ENCODE results near the gene MLIP. TPM values are rescaled to one million over a fixed set of nuclear protein-coding genes. Genes with fewer than 3 reads are reported as not detected.
A peak's percentile ranks its signal among the peaks of the same experiment; 100 is the strongest.

MLIP gene
- polyA plus RNA-seq, 3 donors = 0.48 to 1.2 (median 0.52) TPM

GRCh38 chr6:54252496-54252895, 141.3 kb downstream of the MLIP start:
- no peak for DNase-seq (ENCODE audit: extremely low read depth in 1 of 11, low read depth in 9 of 11, low spot score in 4 of 11)

DNA sequence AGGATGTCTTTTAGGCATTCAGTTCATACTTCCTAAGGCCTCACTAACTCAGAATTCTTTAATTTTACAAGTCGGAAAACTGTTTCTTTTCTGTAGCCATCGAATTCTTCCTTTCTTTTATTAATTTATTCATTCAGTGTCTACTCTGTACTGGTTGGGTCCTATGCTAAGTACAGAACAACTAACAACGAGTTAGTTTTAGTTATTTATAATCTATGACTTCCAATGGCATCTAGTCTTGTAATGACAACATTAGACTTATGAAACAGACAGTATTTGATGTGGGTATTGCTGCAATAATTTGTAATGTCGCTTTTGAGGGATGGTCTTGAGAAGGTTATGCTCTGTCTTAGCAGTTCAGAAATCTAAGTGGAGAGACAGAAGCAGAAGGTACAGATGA, 141.7 kb downstream of the MLIP start:
- no peak for DNase-seq (ENCODE audit: extremely low read depth in 1 of 11, low read depth in 9 of 11, low spot score in 4 of 11)

DNA sequence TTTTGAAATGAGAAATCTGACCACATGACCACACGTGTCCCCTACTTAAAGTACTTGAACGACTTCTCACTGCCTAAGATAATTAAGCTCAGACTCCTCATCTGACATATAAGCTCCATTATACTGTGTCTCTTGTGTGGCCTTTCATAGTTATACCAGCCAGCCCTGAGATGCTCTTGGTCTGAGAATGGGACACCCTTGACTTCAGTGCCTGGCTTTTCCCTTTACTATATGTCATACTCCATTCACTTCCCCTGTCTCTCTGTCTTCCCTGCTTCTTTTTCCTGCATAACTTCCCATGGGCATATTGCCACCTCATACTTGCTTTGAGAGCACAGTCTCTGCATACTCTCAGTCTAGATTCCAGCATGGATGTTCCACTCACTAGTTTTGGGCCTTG, 143.6 kb downstream of the MLIP start:
- no peak for DNase-seq (ENCODE audit: extremely low read depth in 1 of 11, low read depth in 9 of 11, low spot score in 4 of 11)

DNA sequence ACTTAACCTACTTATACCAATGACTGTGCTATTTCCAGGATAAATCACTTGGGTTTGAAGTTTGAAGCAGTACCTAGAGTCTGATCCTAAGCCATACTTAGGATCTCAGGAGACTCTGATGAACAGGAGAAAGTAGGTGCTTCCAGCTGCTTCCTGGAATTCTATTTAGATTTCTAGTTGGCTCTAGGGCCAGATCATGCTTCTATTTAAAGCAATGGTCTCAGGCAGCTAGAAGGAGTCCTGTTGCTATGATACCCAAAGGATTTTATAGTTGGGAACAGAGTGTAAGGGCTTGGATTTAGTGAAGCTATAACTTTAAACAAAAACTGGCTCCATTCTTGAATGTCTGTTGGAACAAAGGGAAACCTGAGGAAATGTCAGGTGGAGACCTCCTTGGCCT, 144.6 kb downstream of the MLIP start:
- DNase-seq (ENCODE audit: extremely low read depth in 1 of 11, low read depth in 9 of 11, low spot score in 4 of 11) = no peak

GRCh38 chr6:54260025-54260424, 148.8 kb downstream of the MLIP start:
- no peak for DNase-seq (ENCODE audit: extremely low read depth in 1 of 11, low read depth in 9 of 11, low spot score in 4 of 11)

DNA sequence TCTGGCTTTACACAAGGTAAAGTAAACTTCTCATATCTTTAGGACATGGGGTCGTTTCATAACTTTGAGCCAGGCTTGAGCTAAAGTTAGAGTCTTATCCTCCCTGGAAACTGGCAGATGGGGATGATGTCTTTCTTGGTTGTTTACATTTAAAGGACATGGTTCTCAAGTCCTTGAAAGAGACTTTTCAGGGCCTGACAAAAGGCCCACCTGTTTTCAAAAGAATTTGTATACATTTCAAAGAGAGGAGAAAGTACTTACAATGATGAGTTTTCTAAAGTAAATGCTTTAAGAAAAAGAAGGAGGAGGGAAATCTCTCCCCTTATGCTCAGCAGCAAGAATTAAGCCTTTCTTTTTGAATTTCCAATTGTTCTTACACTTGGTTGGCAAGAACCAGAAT, 151.3 kb downstream of the MLIP start:
- DNase-seq (ENCODE audit: extremely low read depth in 1 of 11, low read depth in 9 of 11, low spot score in 4 of 11) = no peak

DNA sequence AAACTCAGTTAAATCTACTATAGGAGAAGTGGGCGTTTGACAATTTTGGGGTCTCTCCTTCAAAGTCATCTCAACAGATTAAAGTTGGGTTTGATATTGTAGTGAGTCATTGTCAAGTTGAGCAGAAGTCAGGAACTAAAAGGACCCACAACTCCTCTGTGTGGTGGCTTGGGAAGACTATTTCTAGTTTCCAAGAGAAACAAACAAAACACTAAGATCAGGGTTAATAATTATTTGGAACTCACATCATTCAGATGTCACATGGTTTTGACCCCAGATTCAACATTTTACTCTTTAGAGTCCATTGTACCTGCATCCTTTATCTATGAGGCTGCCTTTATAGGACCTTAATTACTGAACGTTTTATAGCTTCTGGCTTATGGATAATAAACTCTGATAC, 151.7 kb downstream of the MLIP start:
- DNase-seq (ENCODE audit: extremely low read depth in 1 of 11, low read depth in 9 of 11, low spot score in 4 of 11) = peak in 1 of 11 donors; percentile 20

DNA sequence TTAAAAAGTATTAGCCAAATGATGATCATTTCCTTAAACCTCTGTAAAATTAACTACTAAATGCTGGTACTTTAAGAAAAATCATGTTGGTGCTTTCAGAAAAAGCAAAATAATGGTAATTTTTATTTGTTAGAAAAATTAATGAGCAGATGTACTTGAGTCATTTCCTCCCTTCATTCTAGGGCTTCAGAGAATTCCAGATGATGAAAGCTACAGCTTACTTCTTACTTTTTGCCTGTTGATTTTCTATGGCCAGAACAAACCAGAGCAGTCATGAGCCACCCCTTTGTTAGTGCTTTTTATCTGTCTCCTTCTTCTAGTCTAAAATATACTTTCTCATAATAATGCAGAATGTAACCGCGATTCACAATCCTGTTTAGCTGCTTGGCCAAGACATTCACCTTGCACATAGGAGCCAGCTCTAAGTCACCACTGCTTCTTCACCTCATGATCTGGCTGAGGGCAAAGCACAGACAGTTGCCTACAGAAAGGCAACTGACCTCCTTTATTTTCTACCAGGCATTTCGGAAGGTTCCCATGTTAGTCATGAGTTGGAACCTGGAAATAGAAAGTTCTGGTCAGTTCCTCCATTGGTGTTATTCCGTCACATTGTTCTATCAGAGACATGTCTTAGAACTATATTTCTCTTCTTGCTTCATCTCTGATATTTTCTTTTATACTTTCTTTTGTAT, 153.5 kb downstream of the MLIP start:
- no peak for DNase-seq (ENCODE audit: extremely low read depth in 1 of 11, low read depth in 9 of 11, low spot score in 4 of 11)

- DNase-seq (ENCODE audit: extremely low read depth in 1 of 11, low read depth in 9 of 11, low spot score in 4 of 11) = no peak
These were observed 155.2 kb downstream of the MLIP start for GRCh38 chr6:54266400-54266923.

GRCh38 chr6:54267798-54268197, 156.6 kb downstream of the MLIP start:
- peak in 3 of 11 donors; percentile 18 to 32 (median 22) for DNase-seq (ENCODE audit: extremely low read depth in 1 of 11, low read depth in 9 of 11, low spot score in 4 of 11)

DNA sequence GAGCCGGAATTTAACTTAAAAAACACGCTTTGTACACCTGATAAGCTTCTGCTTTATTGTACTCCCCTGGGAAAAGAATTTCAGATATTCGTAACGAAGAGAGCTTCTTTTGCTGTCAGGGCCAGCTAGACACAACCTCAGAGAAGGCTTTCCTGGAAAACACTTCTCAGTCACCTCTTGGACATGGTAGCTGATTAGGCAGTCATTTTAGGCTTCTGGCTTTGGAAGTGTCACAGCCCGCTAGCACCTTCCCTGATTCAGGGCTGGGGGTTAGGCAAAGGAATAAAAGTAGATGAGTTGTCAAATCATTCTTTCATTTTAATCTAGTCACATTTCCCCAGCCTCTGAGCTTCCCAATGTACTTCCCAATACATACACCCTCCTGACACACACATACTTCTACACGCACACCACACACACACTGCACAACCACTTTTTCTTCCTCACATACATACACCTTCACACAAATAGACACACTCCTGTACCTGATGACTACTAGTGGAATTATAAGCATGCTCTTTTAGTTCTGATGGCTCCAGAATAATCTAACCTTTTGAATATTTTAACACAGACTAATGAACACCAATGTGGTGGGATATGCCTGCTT, 162.1 kb downstream of the MLIP start:
- no peak for DNase-seq (ENCODE audit: extremely low read depth in 1 of 11, low read depth in 9 of 11, low spot score in 4 of 11)

- no peak for DNase-seq (ENCODE audit: extremely low read depth in 1 of 11, low read depth in 9 of 11, low spot score in 4 of 11)
These were observed 163.1 kb downstream of the MLIP start for GRCh38 chr6:54274383-54274782.

- no peak for DNase-seq (ENCODE audit: extremely low read depth in 1 of 11, low read depth in 9 of 11, low spot score in 4 of 11)
These were observed 170.9 kb downstream of the MLIP start for GRCh38 chr6:54282186-54282585.

DNA sequence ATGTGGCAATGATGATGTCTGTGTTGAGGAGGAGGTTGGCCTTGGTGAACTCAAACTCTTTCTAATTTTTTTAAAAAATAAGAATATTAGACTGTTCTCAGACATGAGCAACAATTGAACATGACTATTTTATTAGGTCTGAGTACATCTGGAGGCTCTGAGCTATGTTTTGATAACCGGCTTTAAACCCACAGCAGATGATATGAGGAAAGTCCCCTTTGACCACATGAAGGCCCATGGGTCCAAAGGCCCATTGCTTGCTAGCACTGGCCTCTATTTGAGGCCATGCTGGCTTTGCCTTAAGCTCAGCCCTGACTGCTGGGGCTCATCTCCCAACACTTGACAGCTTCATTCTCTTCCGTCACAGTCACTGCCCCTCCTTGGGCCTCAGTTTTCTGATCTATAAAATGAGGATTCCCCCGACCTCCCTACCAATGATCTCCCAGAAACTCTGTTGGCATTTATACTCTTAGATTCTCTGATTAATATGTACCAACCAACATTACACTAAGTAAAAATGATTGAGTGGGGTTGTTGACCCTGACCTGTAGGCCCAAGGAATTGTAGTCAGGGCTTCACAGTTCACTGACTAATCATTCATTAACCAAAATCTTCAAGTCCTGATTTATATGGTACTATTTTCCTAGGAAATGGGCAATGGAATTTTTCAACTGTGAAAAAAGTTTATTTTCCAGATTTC, 173.1 kb downstream of the MLIP start:
- DNase-seq (ENCODE audit: extremely low read depth in 1 of 11, low read depth in 9 of 11, low spot score in 4 of 11) = no peak

DNA sequence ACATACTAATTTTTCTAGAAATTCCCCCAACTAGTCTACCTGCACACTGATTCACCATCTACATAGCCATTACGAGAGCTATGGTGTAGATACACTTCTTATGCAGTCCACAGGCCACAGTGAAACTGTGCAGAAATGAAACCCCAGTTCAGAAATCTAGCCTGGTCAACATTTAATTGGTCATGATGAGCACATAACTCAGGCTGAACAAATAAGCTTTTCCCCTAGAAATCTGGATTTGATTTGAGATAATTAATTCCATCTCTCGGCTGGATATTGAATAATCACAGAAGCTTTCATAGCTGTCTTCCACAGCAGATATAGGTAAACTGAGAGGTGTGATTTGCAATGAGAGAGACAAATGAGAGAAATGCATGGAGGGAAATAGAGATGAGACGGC, 174.4 kb downstream of the MLIP start:
- DNase-seq (ENCODE audit: extremely low read depth in 1 of 11, low read depth in 9 of 11, low spot score in 4 of 11) = no peak

- no peak for DNase-seq (ENCODE audit: extremely low read depth in 1 of 11, low read depth in 9 of 11, low spot score in 4 of 11)
These were observed 174.9 kb downstream of the MLIP start for GRCh38 chr6:54286141-54286540.

- no peak for DNase-seq (ENCODE audit: extremely low read depth in 1 of 11, low read depth in 9 of 11, low spot score in 4 of 11)
These were observed 177.2 kb downstream of the MLIP start for GRCh38 chr6:54288474-54288873.

DNA sequence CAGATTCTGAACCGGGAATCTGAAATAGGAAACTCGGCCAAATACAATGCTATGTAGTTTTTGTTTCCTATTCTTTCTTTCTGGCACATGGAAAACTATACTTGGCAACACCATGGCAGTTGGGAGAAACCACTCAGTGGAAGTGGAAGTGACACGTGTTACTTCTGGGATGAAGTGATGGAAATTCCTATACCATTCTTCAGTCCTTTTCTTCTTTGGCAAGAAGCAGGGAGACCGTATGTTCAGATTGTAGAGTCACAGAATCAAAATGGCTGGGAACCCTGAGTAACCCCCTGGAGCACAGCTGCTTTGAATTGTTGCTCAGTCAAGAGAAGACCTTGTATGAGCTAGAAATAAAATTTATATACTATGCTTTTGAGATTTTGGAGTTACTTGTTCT, 178.2 kb downstream of the MLIP start:
- DNase-seq (ENCODE audit: extremely low read depth in 1 of 11, low read depth in 9 of 11, low spot score in 4 of 11) = no peak

- DNase-seq (ENCODE audit: extremely low read depth in 1 of 11, low read depth in 9 of 11, low spot score in 4 of 11) = no peak
These were observed 179.9 kb downstream of the MLIP start for GRCh38 chr6:54291146-54291545.

GRCh38 chr6:54291738-54292137, 180.5 kb downstream of the MLIP start:
- no peak for DNase-seq (ENCODE audit: extremely low read depth in 1 of 11, low read depth in 9 of 11, low spot score in 4 of 11)
